CD1c-positive myeloid dendritic cell (primary cell): ENCODE measurements around the gene EXOSC7.

Experiments
- DNase-seq: peaks from one replicate; pipeline ENCODE4 v3.0.0-alpha.2; 2016; ENCODE audit errors: extremely low spot score

Gene EXOSC7

GRCh38 chr3:44992555-44993470 is 16.8 kb downstream of the EXOSC7 start:
- DNase-seq = peak; percentile 23

DNA sequence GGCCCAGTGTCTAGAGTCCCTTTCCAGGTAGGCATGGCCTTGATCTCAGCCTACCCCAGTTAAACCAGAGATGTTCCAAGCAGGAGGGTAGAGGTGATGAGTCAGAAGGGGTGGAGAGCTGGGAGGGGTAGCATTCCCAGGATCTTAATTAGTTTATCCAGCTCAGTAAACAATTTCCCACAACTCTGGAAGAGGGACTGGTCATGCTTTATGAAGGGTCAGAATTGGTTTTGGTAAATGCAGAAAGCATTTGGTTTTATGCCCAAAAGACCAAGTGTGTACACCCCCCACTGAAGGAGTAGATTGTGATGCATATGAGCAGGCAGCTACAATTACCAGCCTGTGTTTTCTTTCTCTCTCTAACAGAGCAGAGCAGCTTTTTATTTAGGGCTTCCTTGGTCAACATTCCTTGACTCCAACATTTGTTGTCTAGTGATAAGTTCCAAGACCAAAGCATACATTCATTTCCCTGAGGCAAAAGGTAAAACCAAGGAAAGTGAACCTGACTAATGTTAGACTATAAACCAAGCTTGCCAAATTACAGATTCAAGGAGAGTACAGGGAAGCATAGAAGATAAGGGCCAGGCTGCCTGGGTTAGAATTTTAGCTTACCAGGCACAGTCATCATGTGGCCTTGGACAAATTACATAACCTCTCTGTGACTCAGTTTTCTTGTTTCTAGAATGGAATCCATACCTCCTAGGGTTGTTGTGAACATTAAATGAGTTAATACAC is 17.6 kb downstream of the EXOSC7 start:
- no peak for DNase-seq

DNA sequence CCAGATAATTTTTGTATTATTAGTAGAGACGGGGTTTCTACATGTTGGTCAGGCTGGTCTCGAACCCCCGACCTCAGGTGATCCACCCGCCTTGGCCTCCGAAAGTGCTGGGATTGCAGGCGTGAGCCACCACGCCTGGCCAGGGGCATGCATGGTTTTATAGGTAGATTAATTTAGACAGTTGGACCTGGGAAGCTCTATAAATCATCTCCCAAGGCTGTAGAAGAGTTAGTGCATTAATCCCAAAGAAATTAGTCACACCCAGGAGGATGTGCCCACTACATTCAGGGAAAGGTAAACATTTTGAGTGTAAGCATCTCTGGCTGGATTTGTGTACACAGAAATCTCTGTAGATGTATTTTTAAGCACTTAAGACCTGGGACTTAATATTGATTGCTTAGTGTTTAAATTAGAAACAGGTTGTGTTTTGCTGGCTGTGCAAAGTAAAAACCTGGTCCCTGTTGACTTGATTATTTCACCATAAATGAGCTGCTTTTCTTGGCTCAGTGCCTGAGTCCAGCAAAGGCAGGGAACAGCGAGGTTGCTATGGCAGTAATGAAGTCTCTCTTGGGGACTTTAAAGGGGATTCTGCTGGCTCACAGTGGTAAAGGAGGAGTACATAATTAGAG is 19.2 kb downstream of the EXOSC7 start:
- DNase-seq = no peak

DNA sequence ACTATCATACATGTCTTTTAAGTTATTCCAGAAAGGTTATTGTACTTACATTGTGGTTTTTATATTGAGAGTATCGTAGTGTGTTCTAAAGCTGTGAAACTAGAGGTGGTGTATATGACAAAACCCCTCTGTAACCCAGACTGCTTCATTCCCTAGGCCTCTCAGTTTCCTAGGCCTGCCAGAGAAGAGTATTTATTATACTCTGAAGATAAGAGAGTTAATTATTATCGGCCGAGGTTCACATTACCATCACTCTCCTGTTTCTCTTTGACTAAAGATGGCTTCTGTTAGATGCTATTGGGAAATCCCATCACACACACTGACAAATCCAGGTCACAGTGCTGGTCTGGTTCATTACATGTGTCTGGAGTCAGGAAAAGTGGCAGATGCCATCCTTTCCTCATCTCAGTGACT is 20.5 kb downstream of the EXOSC7 start:
- no peak for DNase-seq

GRCh38 chr3:44999782-45000181 is 23.7 kb downstream of the EXOSC7 start:
- DNase-seq = no peak

GRCh38 chr3:45000823-45001222 is 24.8 kb downstream of the EXOSC7 start:
- DNase-seq = no peak

DNA sequence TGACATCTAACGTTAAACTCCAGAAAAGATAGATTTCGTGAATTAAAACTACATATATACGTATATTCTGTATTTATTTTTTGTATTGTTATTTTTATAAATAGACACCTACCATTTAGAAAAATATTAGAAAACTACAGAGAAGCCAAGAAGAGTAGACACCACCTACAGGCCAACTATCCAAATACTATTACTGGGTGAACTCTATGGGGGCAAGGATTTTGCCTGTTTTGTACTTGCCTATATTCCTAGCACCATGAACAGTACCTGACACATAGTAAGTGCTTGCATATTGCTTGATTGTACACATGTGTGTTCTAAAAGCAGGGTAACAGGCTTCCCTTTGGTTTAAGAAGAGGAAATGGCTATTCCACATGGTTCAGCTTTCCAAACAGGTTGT is 25.7 kb downstream of the EXOSC7 start:
- DNase-seq = no peak

DNA sequence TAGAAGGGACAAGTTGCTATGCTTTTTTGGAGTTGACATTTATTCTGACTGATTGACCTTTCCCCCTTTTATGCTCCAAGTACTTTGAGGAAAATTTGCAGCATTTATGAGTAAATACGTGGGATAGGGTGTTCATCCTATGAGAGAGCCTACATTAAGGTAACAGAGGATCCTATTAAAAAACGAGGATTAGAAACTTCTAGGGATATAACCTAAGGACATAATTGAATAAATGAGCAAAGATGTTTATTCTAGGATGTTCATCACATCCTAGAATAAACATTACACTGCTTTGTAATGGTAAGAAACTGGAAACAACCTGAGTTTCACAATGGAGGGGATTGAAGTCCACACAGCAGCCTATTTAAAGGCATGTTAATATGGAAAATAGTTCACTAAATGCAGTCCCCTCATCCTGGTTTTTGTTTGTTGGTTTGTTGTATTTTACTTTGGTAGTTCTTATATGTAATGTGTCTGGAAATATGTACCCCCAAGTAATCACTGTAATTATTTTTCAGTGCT is 26.2 kb downstream of the EXOSC7 start:
- DNase-seq = no peak

GRCh38 chr3:45002720-45003119 is 26.7 kb downstream of the EXOSC7 start:
- DNase-seq = no peak

DNA sequence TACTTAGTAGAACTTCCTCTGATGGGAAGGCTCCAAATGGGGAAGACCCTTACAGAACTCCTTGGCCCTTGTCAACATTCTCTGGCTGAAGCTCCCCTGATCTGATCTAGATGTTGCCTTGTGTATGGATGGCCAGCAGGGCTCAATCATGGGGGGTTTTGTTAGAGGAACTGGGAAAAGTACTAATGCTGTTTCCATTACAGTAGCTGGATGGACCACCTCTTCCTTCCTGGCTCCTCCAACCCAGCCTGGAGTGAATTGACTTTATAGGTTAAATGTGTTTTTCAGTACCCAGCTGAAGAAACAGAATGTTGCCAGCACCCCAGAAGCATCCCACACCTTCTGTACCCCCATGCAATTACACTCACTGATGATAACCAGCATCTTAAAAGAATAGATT is 27.4 kb downstream of the EXOSC7 start:
- no peak for DNase-seq

- DNase-seq = no peak
These were observed 27.8 kb downstream of the EXOSC7 start for GRCh38 chr3:45003859-45004258.

- no peak for DNase-seq
These were observed 31.0 kb downstream of the EXOSC7 start for GRCh38 chr3:45007091-45007490.

DNA sequence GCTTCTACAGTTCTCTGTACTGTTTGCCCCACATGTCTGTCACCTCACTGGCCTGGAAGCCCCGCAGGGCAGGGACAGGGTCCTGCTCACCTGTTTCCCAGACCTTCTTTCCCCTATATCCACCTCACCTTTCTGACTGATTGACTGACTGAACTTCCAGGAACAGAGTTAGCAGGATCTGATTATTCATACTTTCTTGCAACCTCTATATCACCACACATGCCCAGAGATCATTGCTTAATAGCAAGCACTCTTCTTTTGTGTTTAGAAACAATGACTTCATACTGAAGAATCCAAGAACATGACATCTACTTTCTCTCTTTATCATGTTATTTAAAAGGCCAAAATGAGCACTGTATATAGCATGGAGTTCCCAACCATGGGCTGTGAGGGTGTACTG is 32.1 kb downstream of the EXOSC7 start:
- no peak for DNase-seq

DNA sequence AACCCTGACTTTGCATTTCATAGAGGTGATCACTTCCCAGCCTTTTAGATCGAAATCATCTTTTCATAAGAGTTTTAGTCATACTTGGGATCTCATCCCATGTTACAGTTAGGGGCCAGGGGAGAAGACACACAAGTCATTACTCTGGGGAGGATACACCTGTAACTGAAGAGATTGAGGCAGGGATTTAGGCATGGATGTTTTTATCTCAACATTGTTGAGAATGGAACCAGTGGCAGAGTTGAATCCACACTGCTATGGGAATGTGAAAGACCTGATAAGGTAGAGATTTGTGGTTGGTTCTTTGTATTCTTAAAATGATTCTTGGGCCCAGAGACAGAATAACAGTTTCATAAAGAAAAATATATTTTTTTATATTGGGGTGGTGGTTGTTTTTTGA is 33.8 kb downstream of the EXOSC7 start:
- DNase-seq = no peak

GRCh38 chr3:45010811-45011333 is 34.8 kb downstream of the EXOSC7 start:
- DNase-seq = no peak

DNA sequence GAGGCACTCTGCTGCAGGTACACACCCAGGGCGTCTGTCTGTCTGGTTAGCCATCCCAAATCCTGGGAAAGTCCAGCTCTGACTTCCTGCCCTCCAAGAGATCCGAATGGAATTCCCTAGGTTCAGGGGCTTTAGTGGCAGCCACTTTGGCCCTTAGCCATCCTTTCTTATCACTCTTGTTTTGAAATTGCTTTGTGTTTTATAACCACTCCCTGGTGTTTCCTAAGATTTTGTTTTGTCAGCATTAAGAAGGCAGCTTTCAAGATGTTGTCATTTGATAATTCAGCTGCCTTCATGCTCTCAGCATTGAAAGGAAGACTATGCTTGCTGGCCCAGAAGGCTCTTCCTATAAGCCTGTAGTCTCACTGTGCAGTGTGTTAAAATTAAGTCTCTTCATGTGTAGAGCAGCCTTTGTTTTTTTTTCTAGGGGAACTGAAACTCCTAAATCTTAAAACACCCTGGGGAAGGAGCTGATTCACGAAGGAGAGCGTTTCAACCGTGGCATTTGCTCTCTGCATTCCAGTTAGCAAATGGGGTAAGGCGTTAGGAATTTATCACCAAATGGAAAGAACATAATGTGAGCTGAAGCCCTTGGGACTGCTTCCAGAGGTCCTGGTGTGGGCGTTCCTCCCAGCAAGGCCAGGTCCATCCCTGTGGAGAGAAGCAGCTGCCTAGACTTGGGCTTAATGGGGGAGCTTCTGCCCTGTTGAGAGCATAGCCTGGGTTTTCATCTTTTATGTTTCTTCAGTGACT is 35.9 kb downstream of the EXOSC7 start:
- peak; percentile 55 for DNase-seq

DNA sequence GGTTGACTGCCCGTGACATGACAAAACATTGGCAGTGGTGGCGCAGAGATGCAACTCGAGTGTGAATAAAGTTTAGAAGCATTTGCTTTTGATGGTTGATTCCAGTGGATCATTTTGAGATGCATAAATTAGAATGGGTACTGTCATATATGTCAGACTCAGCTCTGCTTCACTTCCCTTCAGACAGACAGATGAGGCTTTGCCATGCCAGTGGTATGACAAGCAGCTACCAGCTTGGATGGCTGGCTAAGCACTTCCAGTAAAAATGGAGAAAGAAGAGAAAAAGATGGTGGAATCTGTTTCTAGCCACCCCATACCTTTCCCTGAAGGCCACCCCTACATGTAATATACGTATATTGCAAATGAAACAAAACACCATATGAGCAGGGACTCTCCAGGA is 36.5 kb downstream of the EXOSC7 start:
- no peak for DNase-seq

DNA sequence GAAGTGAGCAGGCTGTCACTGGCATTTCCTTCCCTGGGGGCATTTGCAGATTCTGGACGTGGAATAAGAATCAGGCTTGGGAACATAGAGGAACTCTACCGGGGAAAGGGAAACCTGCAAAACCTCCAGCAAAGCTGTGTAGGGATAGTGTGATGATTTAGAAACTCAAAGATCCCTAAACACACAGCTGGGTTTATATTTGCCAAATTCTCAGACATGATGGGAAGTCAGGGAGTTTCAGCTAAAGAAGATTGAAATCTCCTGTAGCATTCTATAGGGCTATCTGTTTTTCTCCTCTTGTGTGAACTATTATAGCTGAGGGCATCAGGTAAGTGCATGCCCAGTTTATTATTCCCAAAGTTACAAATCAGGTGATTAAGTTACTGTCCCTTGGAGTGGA is 40.9 kb downstream of the EXOSC7 start:
- DNase-seq = no peak

- DNase-seq = no peak
These were observed 41.8 kb downstream of the EXOSC7 start for GRCh38 chr3:45017821-45018220.

GRCh38 chr3:45020534-45020933 is 44.5 kb downstream of the EXOSC7 start:
- no peak for DNase-seq

DNA sequence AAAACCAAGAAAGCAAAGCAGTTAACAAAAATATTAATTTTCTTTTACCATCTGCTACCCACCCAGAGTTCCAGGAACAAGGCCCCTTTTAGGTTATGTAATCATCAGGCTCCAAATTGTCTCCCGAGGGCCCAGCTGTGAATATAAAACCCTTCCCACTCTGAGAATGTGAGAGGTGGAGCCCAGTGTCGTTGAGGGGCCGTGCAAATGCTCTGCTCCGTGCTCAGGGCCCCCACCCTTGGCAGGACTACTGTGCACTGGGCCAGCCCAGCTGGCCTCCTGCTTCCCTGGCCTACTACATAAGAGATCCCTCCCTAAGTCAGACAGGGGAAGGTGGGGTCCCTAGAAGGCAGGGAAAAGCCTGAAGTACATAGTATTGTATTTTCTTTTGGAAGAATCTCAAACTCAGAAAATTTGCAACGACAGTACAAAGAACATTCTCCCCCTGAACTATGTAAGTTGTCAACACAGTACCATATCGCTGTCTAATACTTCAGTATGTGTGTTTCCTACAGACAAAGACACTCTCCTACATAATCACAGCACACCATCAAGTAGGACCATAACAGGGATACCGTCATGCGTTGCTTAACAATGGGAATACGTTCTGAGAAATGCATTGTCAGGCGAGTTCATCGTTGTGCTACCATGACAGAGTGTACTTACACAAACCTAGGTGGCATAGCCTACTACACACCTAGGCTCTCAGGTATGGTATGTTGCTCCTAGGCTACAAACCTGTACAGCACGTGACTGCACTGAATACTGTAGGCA is 45.7 kb downstream of the EXOSC7 start:
- DNase-seq = no peak
